ENCODE measurements around the gene ERG.

The ERG gene

DNA sequence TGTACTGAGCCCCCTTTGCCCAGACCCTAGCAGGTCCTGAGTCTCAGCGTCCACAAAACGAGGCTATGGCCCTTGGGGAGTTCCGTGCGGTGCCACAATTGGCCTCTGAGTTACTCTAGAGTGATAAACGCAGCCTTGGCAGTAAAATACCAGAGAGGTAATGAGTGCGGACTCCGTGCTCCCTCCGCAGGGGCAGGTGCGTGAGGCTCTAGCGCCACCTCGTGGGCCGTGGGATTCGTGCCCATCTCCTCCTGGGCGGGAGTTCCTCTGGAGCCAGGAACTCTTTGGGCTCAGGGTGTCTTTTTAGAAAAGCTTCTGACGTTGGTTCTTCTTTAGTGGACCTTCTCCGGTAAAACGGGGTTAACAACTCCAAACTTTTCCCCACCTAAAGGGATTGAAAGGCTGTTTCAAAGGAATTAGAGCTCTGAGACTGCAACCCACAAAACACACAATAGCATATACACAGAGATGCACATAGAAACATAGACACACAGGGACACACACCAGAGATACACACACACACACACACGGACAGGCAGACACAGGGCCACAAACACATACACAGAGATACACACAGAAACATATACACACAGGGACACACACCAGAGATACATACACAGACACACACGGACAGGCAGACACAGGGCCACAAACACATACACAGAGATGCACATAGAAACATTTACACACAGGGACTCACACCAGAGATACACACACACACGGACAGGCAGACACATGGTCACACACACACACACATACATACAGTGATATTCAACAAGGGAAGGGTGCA, 142.1 kb downstream of the ERG start:
- DNase-seq: peak; percentile 81 to 90 (median 85)

DNA sequence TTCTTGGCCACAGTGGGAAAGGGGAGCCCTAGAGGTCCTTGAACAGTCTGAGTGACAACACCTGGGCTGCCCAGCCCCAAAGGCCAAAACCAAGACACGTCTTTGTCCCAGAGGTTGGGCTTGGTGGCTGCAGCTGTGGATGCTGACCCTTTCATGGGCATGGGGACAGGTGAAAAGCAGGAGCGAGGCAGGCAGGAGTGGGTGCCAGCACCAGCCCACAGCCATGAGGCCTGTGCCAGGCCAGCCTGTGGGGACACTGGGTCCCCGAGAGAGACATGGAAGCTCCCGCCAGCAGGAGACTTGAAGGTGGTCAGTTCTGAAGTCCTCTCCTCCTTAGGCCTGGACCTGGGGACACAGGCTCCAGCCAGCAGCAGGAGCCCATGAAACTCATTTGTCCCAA, 142.9 kb downstream of the ERG start:
- no peak for DNase-seq

DNA sequence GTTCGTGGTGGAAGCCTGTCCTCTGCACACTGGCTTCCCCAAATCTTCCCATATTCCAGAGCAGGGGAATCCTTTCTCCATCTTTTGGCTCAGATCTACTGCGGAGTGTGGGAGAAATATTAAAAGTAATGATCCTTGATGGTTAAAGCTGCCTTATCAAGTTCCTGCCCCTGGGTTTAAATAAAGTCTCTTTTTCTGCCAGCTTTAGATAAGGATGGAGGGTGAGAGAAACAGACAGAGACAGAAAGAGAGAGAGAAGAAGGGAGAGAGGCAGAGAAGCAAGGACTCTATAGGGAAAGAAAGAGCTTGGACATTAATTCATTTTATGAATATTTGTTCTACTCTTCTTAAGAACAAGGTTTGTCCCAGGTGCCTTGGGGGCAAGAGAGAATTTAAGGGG, 143.5 kb downstream of the ERG start:
- no peak for DNase-seq

DNA sequence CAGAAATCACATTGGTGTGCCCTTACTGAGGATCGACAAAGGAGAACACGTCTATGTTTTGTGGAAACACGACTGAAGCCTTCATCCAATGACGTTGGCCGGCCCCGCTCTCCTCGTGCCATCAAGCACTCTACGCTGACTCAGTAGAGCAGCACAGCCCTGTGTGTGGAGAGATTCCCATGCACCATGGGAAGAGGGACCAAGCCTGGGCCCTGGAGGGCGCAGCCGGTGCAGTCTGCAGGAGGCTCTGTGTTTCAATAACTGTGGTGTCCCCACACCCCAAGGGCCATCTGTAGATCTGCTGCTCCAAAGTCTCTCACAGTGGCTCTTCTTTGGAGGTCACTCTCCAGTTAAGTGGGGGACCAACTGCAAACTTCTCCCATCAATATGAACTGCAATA, 144.0 kb downstream of the ERG start:
- no peak for DNase-seq

DNA sequence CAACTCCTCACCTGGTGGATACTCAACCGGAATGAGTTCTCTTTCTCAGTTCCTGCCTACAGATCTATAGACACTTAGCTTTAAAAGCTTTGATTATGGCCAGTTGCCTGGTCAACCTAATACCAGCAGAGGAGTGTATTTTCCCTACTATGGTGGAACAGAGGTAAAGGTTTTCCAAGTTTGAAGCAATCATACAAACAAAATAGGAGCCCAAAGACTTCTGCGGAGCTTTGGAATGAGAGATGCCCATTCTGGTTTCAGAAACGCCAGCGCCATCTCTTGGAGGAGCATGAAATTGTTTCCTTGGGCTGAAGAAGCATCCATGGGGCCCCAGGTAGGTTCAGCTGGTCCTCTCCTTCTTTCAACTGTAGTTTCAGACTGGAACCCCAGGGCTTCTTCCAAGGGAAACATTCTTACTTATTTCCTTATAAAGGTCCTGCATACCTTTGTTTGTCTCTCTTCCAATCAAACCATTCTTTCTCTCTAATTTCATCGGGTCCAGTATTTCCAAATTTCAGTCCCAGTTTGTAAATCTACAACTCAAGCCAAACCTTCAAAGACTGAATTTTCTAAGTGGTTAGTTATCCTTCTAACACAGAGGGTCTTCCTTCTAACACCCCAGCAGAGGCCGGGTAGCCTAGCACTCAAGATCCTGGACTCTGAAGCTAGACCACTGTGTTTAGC, 145.6 kb downstream of the ERG start:
- peak; percentile 78 to 83 (median 79) for DNase-seq

DNA sequence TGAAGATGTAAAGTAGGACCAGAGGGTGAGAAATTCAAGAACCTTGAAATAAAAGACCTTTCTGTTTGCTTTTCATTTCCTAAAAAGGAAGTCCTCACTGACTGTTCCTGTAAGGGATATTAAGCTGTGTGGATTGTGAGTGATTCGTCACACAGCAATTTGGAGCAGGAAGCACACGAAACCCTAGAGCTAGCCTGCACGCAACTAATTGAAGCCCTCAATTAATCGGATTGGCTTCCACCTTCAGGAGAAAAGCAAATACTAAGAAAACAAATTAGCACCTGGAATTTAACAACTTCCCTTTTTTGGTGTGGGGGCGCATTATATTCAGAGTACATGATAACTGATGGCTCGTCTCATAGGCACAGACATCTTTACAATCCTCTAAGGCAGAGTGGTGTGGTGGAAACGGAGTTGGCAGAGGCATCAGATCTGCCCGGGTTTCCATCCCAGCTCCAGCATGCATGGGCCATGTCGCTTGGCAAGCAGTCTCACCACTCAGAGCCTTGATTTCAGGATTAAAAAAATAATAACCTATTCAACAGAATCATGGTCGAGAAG, 146.2 kb downstream of the ERG start:
- DNase-seq: peak; percentile 35 to 74 (median 67)

DNA sequence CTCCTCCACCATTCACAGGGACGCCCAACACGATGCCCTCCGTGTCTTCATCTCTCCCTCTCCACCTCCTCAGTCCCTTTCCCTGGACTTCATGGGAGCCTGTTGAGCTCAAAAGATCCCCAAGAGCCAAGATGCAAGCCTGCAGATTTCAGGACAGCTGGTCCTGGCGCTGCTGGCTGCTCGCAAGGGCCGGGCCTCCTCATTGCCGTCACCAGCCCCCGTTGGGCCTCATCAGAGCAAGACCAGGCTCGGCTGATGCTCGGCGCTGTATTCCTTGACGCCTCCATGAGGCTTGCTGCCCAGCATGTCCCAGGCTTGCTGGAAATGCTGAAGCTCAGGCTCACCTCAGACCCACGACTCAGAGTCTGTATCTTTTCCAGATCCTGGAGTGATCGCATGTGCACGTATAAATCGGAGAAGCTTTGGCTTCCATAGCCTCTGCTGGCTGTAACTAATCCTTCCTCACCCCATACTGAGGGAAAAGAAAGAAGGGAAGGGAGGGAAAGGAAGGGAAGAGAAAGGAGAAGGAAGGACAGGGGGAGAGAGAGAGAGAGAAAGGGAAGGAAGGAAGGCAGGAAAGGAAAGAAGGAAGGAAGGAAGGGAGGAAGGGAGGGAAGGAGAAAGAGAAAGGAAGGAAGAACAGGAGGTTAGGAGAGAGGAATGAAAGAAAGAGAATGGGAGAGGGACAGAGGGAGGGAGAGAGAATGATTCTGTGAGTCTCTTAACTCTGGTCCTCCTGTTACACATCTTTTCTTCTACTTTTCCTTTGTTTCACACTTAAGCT, 146.9 kb downstream of the ERG start:
- DNase-seq: no peak

DNA sequence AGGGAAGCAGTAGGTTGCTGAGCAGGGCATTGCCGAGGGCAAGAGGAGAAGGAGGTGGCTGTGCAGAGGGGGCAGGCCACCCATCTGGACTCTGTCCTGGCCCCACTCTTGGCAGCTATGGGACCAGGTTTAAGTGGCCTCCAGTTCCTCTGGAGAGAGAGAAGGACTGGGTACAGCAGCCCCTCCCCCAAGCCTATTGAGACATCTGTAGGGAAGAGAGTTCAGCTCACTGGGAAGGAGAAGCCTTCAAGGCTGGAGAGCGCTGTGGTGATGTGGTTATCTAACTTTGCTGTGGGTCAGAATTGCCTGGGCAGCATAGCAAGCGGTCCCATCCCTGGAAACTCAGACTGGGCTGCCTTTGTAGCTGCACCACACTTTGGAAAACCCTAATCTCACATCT, 147.6 kb downstream of the ERG start:
- DNase-seq: peak in 2 of 3 donors; percentile 19 to 22

DNA sequence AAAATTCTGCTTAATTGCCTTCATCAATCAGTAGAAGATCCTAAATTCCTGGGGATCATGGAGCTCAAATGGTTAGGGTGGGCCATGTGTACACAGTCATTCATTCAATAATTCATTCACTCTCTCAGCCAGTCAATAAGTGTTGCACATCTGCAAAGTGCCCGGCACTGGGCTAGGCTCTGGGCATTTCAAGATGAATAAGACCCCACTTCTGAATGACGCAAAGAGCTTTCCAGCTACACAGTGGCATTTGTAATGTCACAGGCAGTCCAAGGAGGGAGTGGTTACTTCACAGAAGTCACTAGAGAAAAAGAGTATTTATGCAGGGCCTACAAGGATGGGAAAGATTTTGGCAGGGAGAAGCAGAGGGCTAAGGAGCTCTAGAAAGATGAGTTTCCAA, 148.3 kb downstream of the ERG start:
- DNase-seq: no peak

DNA sequence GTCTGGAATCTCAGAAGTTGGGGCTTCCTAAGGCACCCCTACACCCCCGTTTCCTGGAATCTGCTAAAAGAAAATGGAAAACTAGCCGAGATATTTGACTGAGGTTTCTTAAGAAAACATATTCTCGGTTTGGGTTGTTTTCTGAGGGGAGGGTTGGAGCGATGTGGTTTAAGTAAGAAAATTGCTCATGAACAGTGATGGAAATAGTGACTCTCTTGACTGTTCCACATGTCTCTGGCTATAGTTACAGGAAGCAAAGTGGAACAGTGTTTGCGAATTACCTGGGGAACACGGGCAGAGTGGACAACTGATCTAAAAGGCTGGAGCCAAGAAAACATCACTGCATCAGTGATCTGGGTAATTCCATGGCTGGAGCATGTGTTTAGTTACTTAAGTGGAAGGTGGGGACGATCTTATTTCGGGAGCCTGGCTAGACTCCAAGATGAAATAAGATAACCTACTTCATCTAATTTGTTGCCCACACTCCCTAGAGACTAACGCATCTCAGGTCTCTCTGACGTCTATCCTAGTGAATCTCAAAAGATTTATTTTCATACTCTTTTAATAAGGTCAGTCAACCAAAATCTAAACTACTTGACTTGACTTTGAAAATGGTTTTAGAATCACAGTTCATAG, 149.0 kb downstream of the ERG start:
- DNase-seq: no peak

DNA sequence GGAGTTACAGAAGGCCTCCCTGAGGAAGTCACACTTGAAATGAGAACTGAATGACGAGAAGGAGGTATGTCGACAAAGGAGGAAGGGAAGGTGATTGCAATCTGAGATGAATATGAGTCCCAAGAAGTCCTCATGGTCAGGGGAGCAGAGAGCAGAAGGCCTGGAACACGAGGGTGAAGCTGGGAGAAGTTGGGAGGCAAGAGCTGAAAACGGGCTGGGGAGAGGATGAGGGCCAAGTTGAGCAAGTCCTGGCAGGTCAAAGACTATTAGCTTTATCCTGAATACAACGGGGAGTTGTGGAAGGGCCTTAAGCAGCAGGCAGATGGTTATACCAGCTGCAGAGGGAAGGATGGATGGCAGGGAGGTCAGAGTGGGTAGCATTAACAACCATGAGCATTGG, 152.0 kb downstream of the ERG start:
- DNase-seq: no peak

DNA sequence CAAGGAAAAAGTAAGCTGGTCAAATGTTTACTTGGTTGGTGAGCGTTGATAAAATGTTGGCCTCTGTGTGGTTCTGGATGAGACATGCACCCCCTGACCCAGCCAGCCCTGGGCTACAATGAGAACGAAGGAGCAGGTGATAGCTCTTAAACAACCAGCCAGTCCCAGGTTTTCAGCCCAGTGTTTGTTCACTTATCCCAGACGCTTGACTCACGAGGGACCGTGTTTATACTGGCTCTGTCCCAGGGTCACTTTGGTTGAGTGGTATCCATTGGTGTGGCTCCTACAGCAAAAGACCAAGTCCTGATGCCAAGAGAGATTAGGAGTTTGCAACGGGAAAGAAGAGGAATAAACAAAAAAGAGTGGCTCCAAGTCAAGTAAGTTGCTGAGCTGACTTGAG, 154.6 kb downstream of the ERG start:
- DNase-seq: no peak

DNA sequence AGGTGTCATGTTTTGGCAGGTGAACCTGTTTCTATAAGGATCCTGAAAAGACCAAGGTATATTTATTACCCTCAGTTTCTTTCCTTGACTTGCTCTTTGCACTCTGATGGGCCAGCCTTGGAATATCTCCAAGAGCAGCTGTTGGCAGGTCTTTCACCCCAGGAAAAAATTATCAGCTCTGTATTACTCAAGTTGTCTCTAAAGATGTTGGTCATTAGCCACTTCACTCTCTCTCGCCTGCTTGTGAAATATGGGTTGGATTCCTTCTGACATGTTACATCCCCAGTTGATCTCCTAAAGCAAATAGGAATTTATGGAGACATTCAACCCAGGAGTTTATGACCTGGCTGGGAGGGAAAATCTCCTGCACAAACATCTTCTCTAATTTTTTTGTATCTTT, 155.5 kb downstream of the ERG start:
- no peak for DNase-seq

DNA sequence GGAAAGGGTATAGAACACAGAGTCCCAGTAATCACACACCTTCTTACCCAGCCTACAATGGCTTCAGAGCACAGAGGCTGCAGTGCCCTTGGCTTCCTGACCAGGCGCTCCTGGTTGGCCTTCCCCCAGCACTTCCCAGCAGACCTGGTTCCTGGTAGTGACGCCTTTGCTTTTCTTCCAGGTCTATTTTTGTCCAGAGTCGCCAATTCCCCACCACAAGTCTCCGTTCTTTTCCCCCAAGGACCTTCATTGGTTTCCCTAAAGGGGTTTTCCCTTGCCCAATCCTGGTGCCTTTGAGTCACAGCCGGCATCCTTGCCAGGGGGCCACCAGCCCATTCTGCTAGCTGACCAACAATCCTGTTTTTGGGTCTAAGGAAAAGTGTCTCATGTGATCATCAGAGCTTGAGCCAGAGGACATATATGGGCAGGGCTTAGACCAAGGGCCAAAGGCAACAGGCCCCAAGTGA, 156.7 kb downstream of the ERG start:
- no peak for DNase-seq

DNA sequence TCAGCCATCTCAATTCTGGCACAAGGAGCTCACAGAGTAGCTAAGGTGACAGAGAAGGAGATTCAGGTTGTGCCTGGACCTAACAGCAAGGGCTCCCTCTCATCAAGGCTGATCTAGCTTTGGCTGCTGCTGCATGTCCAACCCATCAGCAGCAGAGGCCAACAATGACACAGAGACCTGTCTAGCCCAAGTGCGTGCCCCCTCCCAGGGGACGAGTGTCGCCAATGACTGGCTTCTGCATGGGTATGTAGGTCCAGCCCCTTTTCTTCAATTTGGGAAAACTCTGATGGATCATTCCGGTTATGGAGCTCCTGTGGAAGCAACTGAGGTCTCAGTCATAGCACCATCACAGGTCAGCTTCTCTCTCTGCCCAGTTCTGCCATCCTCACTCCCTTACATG, 158.1 kb downstream of the ERG start:
- no peak for DNase-seq

DNA sequence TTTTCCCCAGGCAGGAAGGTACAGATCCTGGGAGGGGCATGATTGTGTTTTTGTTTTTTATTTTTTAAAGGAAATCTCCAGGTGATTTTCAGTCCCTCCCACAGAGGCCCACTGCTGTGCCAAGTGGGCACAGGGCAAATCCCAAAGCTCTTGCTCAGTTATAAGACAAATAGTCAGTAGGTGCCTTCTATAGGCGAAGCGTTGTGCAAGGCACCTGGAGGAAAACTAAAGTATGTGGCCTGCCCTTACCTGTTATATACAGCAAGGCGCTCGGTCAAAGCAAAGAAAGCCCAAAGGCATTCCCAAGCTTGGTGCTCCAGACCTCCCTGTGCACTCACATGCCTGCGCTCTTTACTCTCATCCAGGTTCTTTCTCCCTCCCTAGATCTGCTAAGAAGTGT, 160.5 kb downstream of the ERG start:
- no peak for DNase-seq

DNA sequence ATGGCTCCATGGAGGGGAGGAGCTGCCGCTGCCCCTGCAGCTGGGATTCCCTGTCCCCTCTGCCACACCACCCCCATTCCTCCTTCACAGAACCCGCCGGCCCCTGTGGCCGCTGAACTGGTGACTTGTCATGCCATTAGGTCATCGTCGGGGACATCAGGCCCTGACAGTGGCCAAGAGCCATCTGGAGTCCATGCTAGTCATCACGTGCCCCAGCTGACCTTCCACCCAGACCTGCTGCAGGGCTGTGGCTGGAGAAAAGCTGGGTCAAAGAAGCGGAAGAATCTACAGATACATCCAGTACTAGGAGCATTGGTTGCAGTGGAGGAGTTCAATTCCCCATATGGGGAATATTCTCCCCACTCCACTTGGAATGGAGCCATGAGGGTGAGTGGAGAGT, 163.4 kb downstream of the ERG start:
- DNase-seq: peak in 1 of 3 donors; percentile 19

DNA sequence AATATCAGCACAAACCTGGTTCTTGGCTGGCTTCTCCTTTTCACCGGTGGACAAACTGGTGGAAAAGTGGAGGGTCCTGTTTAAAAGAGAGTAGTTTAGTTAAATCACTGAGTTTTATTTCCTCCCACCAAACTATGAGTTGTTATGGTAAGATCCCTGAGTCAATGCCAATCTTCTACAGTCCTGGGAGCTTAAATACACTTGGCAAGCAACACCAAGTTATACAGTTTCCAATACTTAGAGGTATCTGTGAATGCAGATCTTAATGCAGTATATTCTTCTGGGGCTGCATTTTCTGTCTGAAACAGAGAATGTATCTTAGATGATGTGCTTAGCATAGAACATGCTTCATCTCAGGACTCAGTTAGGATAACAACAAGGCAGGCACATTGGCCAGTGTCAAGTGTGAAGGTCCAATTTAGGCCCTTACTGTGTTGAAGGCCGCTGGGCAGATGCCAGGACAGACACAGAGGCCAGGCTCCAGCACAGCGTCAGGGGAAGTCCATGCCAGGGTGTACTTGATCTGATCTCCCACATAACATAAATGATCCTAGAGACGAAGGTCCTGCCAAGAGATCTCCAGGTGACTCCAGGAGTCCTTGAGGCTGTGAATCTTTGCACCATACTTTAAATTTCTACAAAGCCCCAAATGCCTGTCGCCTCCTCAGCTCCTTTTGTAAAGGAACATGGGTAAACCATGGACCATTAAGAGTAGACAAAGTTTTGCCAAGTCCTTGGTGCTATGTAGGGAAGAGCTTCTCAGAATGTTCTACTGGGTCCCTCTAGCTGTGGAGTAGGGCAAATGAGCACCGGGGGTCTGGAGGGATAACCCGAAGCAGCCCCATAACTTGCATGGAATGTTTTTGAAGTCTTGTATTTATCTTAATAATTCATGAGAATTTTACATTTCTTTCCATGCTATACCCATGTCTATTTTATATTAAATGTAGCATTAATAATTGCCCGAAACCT, 164.7 kb downstream of the ERG start:
- peak in 1 of 3 donors; percentile 30 for DNase-seq

DNA sequence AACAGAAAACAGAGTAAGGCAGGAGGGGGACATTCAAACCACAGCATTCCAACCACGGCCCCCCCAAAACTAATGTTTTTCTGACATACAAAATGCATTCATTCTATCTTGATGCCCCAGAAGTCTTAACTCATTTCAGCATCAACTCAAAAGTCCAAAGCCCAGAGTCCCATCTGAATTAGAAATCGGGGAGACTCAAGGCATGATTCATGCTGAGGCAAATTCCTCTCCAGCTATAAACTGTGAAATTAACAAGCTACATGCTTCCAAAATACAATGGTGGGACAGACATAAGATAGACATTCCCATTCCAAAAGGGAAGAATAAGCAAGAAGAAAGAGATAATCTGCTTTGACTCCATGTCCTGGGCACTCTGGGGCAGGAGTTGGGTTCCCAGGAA, 167.6 kb downstream of the ERG start:
- DNase-seq: no peak
